OCI-LY7 (cell line): ENCODE data around the gene SFI1. TPM values are rescaled to one million over a fixed set of nuclear protein-coding genes. Genes with fewer than 3 reads are reported as not detected.

ENCODE experiments used
- BruUV-seq: library from RNA; stranded (reverse); fragments of 400-500 nt; replicated peaks from 2 replicates; lab custom pipeline; 2021; lab: Mats Ljungman, UMichigan
- CTCF ChIA-PET: fragments of 300-600 bp; sonication (Branson Sonifier 250); formaldehyde crosslinking; loops from one replicate; lab custom pipeline; 2022; ENCODE audit warnings: antibody characterized with exemption; ENCODE audit not compliant: unreplicated experiment; lab: Charles Lee
- POLR2A ChIA-PET: fragments of 300-600 bp; sonication (Branson Sonifier 250); formaldehyde crosslinking; loops from one replicate; lab custom pipeline; 2022; ENCODE audit warnings: antibody characterized with exemption; lab: Charles Lee
- DNase-seq: peaks from one replicate; pipeline ENCODE4 v3.0.0-alpha.2; 2015; ENCODE audit warnings: low spot score
- H2AFZ ChIP-seq: fragments of 200-600 bp; sonication (generic), shearing (Covaris generic); 2 replicates; pipeline ENCODE4 v1.6.1; 2014; ENCODE audit warnings: mild to moderate bottlenecking, antibody characterized with exemption, low read length, moderate library complexity
- H3K27ac ChIP-seq: fragments of 200-600 bp; sonication (generic); 2 replicates; pipeline ENCODE4 v1.5.1; 2014; ENCODE audit warnings: mixed run types, low read depth, mild to moderate bottlenecking, moderate library complexity, low read length, inconsistent platforms; ENCODE audit not compliant: poor library complexity, severe bottlenecking
- H3K36me3 ChIP-seq: fragments of 200-600 bp; sonication (generic); 2 replicates; pipeline ENCODE4 v1.6.1; 2014; ENCODE audit warnings: mild to moderate bottlenecking, antibody characterized with exemption, low read length, moderate library complexity, mixed read lengths; ENCODE audit not compliant: insufficient read depth
- H3K4me1 ChIP-seq: fragments of 200-600 bp; sonication (generic); 2 replicates; pipeline ENCODE4 v1.5.1; 2014; ENCODE audit warnings: mild to moderate bottlenecking, low read length; ENCODE audit not compliant: insufficient read depth, poor library complexity, severe bottlenecking
- H3K4me2 ChIP-seq: fragments of 200-600 bp; sonication (generic); 2 replicates; pipeline ENCODE4 v1.6.1; 2014; ENCODE audit warnings: mild to moderate bottlenecking, low read length
- H3K4me3 ChIP-seq: fragments of 200-600 bp; sonication (generic); 2 replicates; pipeline ENCODE4 v1.5.1; 2014; ENCODE audit warnings: mild to moderate bottlenecking, low read depth, low read length; ENCODE audit not compliant: poor library complexity, severe bottlenecking
- H3K79me2 ChIP-seq: fragments of 200-600 bp; sonication (generic); 2 replicates; pipeline ENCODE4 v1.6.1; 2016; ENCODE audit warnings: low read depth, mild to moderate bottlenecking, low read length, moderate library complexity, mixed read lengths; ENCODE audit not compliant: insufficient read depth
- H3K9me2 ChIP-seq: fragments of 200-600 bp; sonication (generic); 2 replicates; pipeline ENCODE4 v1.6.1; 2016; ENCODE audit warnings: mild to moderate bottlenecking, low read length, mixed read lengths; ENCODE audit not compliant: insufficient read depth
- H3K9me3 ChIP-seq: fragments of 200-600 bp; sonication (generic); 2 replicates; pipeline ENCODE4 v1.6.1; 2014; ENCODE audit warnings: mild to moderate bottlenecking, mixed run types, low read length, mixed read lengths
- H4K20me1 ChIP-seq: fragments of 200-600 bp; sonication (generic); 2 replicates; pipeline ENCODE4 v1.6.1; 2014; ENCODE audit warnings: mild to moderate bottlenecking, antibody characterized with exemption, low read length, moderate library complexity, mixed read lengths; ENCODE audit not compliant: insufficient read depth
- EZH2phosphoT487 ChIP-seq: fragments of 200-600 bp; sonication (generic); IDR thresholded peaks from 2 replicates; pipeline ENCODE4 v1.6.1; 2018; ENCODE audit warnings: low read depth, borderline replicate concordance, mild to moderate bottlenecking, mixed run types, antibody characterized with exemption, low read length, moderate library complexity, mixed read lengths
- intact Hi-C: fragments of 100-400 bp; cut with micrococcal nuclease; formaldehyde crosslinking; loops from one replicate; pipeline ENCODE4 v1.10.0; 2022; ENCODE audit not compliant: unreplicated experiment
- total RNA-seq, 2 experiments: library from RNA; depleted of rRNA in 1 of 2; stranded (reverse); fragments of >200 nt in 1 of 2; shearing (Covaris generic) in 1 of 2; gene quantifications; 2 replicates each; pipeline ENCODE4 v1.2.3, GENCODE V29; 2014 to 2022
- TF ChIP-seq, protein P1 (sequence below): fragments of 200-600 bp; sonication (generic); conservative IDR thresholded peaks from 2 replicates; pipeline ENCODE4 v1.5.1; 2014; ENCODE audit warnings: mild to moderate bottlenecking, antibody characterized with exemption, low read length, moderate library complexity, mixed read lengths

Gene SFI1
- total RNA-seq, 2 experiments from 2014 or later, result 72.6 to 132 TPM

DNA sequence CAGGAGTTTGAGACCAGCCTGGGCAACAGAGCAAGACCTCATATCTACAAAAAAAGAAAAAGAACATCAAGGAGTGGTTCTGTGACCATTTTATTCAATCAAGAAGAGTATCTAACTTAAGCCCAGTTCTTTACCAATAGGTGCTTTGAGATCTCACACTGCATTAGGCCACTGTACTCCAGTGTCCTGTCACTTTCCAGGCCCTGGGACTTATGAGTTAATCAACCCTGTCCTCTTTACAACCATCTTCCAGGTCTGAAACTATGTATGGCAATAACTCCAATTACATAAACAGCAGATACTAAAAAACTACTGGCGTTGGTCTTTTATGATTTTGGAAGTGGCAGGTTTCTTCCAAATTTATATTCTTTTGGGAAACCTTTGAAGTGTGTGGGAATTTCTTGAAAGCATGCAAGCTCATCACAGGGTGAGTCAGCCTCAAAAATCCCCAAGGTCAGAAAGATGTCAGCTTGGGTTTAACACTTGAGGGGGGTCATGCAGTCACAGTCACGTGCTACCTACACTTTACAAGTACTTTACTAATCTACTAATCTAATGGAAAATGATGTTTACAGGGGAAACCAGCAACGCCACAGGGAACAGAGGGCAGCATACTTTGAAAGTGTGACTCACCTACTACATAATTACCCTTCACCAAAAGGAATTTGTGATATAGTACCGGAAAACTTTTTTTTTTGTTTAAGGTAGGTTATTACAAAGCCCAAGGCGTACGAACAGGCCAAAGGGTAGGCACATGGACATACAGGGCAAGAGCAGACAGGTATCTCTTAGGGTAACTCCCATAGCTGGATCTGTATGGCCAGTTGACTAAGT, 150.1 kb downstream of the SFI1 start:
- BruUV-seq, result no TSS peak
- POLR2A ChIA-PET, result interaction anchor here (0.8 kb wide), 1 partner anchor 139 kb away, joined by 3 read pairs; no protein-coding TSS in a partner anchor
- peaks cover 6% of the 10 kb centered on the region for H3K4me1 ChIP-seq
- intact Hi-C loops, result no loop called here
- DNase-seq, result no peak
- no peak overlapping the region for H3K27ac ChIP-seq
- no peak overlapping the region for H3K4me3 ChIP-seq
- CTCF ChIA-PET, result no interaction called here
- no peaks in the 10 kb centered on the region for H3K9me3 ChIP-seq
- H3K9me2 ChIP-seq, result no peaks in the 10 kb centered on the region
- peaks cover 67% of the 10 kb centered on the region for H3K36me3 ChIP-seq
- no peaks in the 10 kb centered on the region for H4K20me1 ChIP-seq
- peaks cover 11% of the 10 kb centered on the region; the same call in 1 of the 2 replicates for H3K79me2 ChIP-seq
- TF ChIP-seq, protein P1, sequence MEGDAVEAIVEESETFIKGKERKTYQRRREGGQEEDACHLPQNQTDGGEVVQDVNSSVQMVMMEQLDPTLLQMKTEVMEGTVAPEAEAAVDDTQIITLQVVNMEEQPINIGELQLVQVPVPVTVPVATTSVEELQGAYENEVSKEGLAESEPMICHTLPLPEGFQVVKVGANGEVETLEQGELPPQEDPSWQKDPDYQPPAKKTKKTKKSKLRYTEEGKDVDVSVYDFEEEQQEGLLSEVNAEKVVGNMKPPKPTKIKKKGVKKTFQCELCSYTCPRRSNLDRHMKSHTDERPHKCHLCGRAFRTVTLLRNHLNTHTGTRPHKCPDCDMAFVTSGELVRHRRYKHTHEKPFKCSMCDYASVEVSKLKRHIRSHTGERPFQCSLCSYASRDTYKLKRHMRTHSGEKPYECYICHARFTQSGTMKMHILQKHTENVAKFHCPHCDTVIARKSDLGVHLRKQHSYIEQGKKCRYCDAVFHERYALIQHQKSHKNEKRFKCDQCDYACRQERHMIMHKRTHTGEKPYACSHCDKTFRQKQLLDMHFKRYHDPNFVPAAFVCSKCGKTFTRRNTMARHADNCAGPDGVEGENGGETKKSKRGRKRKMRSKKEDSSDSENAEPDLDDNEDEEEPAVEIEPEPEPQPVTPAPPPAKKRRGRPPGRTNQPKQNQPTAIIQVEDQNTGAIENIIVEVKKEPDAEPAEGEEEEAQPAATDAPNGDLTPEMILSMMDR, result no peak
- no peak for TF ChIP-seq EZH2phosphoT487
- H3K4me2 ChIP-seq, result no peak overlapping the region
- H2AFZ ChIP-seq, result no peak overlapping the region

DNA sequence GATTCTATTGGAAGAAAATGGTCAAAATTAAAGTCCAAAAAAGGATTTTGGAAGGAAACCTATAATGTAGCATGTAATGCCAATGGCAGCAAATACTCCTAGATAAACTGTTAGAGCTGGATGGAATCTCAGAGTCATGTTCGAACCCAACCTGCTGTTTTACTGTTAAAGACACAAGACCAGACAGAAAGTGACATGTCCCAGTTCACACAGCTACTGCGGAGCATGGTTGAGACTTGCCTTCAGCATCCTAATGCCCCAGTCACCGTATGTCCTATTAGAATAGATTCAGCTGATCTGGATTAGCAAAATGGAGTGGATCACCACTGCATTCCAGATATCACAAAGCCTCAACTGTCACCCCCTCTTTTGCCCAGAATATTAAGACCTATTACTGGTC, 150.7 kb downstream of the SFI1 start:
- Histone ChIP-seq H3K9me2 (no peaks in the 10 kb centered on the region), H3K9me3 (no peaks in the 10 kb centered on the region), H3K4me1 (peaks cover 12% of the 10 kb centered on the region), H3K4me2 (no peak overlapping the region), H4K20me1 (no peaks in the 10 kb centered on the region), H3K4me3 (no peak overlapping the region), H3K27ac (no peak overlapping the region), H2AFZ (no peak overlapping the region), H3K36me3 (peaks cover 63% of the 10 kb centered on the region), H3K79me2 (peaks cover 17% of the 10 kb centered on the region; the same call in 1 of the 2 replicates)
- TSS peak; percentile 55 for BruUV-seq
- CTCF ChIA-PET, result no interaction called here
- TF ChIP-seq, protein P1, result no peak
- no peak for TF ChIP-seq EZH2phosphoT487
- intact Hi-C loops, result no loop called here
- POLR2A ChIA-PET, result no interaction called here
- no peak for DNase-seq
